Measurements from ENCODE around the gene THADA. TPM values are rescaled to one million over a fixed set of nuclear protein-coding genes. Genes with fewer than 3 reads are reported as not detected.
A peak's percentile ranks its signal among the peaks of the same experiment; 100 is the strongest.

Gene THADA, protein sequence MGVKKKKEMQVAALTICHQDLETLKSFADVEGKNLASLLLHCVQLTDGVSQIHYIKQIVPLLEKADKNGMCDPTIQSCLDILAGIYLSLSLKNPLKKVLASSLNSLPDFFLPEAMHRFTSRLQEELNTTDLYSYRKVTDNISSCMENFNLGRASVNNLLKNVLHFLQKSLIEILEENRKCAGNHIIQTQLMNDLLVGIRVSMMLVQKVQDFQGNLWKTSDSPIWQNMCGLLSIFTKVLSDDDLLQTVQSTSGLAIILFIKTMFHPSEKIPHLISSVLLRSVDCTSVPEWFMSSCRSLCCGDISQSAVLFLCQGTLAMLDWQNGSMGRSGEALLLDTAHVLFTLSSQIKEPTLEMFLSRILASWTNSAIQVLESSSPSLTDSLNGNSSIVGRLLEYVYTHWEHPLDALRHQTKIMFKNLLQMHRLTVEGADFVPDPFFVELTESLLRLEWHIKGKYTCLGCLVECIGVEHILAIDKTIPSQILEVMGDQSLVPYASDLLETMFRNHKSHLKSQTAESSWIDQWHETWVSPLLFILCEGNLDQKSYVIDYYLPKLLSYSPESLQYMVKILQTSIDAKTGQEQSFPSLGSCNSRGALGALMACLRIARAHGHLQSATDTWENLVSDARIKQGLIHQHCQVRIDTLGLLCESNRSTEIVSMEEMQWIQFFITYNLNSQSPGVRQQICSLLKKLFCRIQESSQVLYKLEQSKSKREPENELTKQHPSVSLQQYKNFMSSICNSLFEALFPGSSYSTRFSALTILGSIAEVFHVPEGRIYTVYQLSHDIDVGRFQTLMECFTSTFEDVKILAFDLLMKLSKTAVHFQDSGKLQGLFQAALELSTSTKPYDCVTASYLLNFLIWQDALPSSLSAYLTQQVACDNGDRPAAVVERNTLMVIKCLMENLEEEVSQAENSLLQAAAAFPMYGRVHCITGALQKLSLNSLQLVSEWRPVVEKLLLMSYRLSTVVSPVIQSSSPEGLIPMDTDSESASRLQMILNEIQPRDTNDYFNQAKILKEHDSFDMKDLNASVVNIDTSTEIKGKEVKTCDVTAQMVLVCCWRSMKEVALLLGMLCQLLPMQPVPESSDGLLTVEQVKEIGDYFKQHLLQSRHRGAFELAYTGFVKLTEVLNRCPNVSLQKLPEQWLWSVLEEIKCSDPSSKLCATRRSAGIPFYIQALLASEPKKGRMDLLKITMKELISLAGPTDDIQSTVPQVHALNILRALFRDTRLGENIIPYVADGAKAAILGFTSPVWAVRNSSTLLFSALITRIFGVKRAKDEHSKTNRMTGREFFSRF (N-terminal part only)
- 10 to 100 TPM; 35.7 to 49.2 (median 47.4) TPM for total RNA-seq

DNA sequence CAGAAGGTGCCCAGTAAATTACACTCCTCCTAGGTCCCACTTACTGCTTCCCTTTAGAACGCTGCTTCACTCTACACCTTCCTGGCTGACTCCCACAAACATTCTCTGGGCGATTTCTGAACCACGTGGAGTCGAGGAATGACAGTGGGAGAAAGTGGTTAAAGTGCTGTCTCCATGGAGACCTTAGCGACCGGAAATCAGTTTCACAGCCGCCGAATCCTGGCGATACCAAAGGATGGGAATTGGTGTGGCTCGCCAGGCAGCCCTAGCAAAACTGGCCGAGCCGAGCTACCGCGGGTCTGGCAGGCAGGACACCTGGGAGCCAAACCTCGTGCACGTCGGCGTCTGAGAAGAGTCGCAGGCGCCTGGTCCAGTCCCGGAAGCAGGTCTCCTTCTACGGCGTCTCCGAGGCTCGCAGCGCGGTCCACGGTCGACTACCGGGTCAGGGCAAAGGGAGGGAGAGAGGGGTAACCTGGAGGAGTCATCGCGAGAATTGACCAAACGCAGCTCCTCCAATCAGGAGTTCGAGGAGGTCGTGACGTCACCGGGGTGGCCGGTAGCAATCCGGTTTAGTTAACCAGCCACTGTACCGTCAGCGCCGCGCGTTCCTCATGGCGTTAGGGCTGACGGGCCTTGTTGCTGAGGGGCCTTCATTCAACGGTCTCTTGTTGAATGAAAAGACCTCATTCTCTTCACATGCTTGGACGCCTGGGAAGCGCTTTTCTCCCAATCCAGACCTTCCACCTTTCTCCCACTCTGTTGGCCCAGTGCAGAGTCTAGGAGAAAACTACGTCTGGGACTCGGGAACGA, at the start of gene THADA:
Gene THADA (minus strand): TSS at position 436 of the 810 bp plus-strand sequence. CDS start 3,646 bp downstream, outside the sequence.
- Histone ChIP-seq H3K9me3 (no peaks in the 10 kb centered on the region), H3K4me1 (peaks cover 0 to 41% (median 14%) of the 10 kb centered on the region in 4 donors), H3K27ac (peak within 1 kb of the TSS; percentile 81 to 97 (median 90)), H3K36me3 (peaks cover 0 to 19% (median 0%) of the 10 kb centered on the region in 3 donors), H3K27me3 (no peaks in the 10 kb centered on the region), H3K4me3 (peak within 1 kb of the TSS; percentile 71 to 90 (median 84))
- WGBS, 2 donors = 0 to 1% methylated on average over 38 to 40 of the region's 52 CpGs
- peak; percentile 54 to 99 for TF ChIP-seq EP300 (IDR thresholded peaks at IDR 0.05)
- peak; percentile 94 to 96 for TF ChIP-seq POLR2A (IDR thresholded peaks at IDR 0.05)
- TF ChIP-seq, protein P1, sequence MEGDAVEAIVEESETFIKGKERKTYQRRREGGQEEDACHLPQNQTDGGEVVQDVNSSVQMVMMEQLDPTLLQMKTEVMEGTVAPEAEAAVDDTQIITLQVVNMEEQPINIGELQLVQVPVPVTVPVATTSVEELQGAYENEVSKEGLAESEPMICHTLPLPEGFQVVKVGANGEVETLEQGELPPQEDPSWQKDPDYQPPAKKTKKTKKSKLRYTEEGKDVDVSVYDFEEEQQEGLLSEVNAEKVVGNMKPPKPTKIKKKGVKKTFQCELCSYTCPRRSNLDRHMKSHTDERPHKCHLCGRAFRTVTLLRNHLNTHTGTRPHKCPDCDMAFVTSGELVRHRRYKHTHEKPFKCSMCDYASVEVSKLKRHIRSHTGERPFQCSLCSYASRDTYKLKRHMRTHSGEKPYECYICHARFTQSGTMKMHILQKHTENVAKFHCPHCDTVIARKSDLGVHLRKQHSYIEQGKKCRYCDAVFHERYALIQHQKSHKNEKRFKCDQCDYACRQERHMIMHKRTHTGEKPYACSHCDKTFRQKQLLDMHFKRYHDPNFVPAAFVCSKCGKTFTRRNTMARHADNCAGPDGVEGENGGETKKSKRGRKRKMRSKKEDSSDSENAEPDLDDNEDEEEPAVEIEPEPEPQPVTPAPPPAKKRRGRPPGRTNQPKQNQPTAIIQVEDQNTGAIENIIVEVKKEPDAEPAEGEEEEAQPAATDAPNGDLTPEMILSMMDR (IDR thresholded peaks at IDR 0.05) = peak in 1 of 5 experiments; percentile 26
- peak; percentile 98 for DNase-seq (ENCODE audit: low spot score in 2 of 2)

DNA sequence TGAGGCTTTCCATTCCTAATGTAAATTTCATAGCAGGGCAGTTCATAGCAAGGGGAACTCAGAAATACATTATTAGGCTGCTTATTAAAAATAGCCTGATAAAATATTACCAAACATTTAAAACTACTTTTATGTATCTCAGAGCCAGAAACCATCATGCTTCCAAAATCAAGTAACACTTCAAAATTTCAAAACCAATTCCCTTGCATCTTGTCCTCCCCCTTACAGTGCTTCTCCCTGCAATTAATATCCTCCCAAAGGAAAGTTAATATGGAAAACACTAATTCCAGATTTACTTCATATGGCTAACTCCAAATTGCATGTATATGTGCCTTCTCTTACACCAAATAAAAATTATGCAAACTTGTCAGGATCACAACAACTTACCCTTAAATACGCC, 47.8 kb upstream of the THADA start:
- Histone ChIP-seq H3K27ac (no peak overlapping the region), H3K36me3 (no peaks in the 10 kb centered on the region), H3K27me3 (no peaks in the 10 kb centered on the region), H3K4me1 (no peaks in the 10 kb centered on the region), H3K9me3 (peaks cover 0 to 4% (median 0%) of the 10 kb centered on the region in 4 donors), H3K4me3 (no peak overlapping the region)
- 92 to 96% methylated on average over 1 of the region's 1 CpG for WGBS, 2 donors
- TF ChIP-seq EP300 (IDR thresholded peaks at IDR 0.05) = no peak
- TF ChIP-seq, protein P1 (IDR thresholded peaks at IDR 0.05) = no peak
- no peak for DNase-seq (ENCODE audit: low spot score in 2 of 2)

DNA sequence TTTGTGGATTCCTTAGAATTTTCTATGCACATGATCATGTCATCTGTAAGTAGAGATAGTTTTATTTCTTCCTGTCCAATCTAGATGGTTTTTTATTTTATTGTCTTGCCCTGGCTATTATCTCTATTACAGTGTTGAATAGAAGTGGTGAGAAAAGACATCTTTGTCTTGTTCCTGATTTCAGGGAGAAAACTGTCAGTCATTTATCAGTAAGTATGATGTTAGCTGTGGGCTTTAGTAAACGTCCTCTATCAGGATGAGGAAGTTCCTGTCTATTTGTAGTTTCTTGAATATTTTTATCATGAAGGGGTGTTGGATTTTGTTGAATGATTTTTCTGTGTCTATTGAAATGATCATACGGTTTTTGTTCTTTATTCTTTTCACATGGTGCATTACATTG, 46.5 kb upstream of the THADA start:
- peaks cover 0 to 4% (median 0%) of the 10 kb centered on the region in 4 donors for H3K9me3 ChIP-seq
- no peak overlapping the region for H3K4me3 ChIP-seq
- H3K36me3 ChIP-seq = no peaks in the 10 kb centered on the region
- peaks cover 0 to 3% (median 0%) of the 10 kb centered on the region in 4 donors for H3K4me1 ChIP-seq
- H3K27me3 ChIP-seq = no peaks in the 10 kb centered on the region
- DNase-seq (ENCODE audit: low spot score in 2 of 2) = no peak
- WGBS, 2 donors = 26 to 30% methylated on average over 2 of the region's 2 CpGs
- H3K27ac ChIP-seq = peak overlapping the region in 1 of 4 donors; percentile 31
- TF ChIP-seq, protein P1 (IDR thresholded peaks at IDR 0.05) = no peak
- TF ChIP-seq POLR2A (IDR thresholded peaks at IDR 0.05) = no peak
- TF ChIP-seq EP300 (IDR thresholded peaks at IDR 0.05) = no peak

DNA sequence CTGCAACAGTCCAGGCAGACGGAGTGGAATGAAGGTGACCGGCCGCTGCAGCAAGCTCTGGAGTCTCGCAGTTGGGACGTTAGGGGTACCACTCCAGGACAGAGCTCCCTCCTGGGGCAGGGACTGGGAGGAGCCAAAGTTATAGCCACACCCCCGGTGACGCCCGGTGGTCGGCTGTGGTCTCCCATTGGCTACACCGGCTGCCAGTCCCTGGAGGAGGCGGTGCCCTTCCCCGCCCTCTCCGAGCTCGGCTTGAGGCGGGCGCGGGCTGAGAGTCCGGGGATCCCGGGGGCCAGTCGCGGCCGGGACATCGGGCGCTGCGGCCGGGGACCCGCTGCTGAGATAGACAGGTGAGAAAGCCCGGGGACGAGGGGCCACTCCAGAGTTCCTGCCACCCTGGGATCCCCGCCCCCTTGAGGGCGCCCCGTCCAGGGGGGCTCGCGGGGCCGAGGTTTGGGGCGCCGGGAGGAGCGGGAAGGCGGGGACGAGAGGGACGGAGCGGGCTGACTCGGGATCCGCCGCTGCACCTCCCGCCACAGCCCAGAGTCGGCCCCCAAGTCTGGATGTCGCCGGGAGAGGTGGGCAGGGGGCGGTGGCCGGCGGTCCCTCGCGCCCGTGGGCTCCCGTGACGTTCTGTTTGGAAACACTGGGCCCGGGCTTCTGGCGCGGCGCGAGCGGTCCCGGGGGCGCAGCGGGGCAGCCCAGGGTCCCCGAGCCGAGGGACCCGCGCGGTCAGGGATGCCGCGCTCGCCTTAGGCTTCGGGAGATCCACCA, 41.4 kb upstream of the THADA start, which contains the start of gene PLEKHH2:
Gene PLEKHH2 (plus strand): TSS at position 231 of the 774 bp plus-strand sequence. CDS start 7,414 bp downstream, outside the sequence.
- peaks cover 0 to 21% (median 9%) of the 10 kb centered on the region in 4 donors for H3K4me1 ChIP-seq
- WGBS, 2 donors = 0 to 1% methylated on average over 5 to 69 of the region's 75 CpGs
- peak within 1 kb of the TSS; percentile 73 to 99 (median 92) for H3K4me3 ChIP-seq
- peaks cover 0 to 9% of the 10 kb centered on the region in 2 donors for H3K27me3 ChIP-seq
- TF ChIP-seq POLR2A (IDR thresholded peaks at IDR 0.05) (peak; percentile 69 to 94), EP300 (IDR thresholded peaks at IDR 0.05) (peak; percentile 42 to 93)
- TF ChIP-seq, protein P1 (IDR thresholded peaks at IDR 0.05) = peak in 2 of 5 experiments; percentile 23 to 40
- H3K27ac ChIP-seq = peak within 1 kb of the TSS; percentile 83 to 94 (median 86)
- H3K9me3 ChIP-seq = peaks cover 0 to 4% (median 0%) of the 10 kb centered on the region in 4 donors
- no peaks in the 10 kb centered on the region for H3K36me3 ChIP-seq
- peak; percentile 83 to 90 for DNase-seq (ENCODE audit: low spot score in 2 of 2)
